ENCODE results near the gene SPRY2.

- TF ChIP-seq CTCF (IDR thresholded peaks at IDR 0.05; ENCODE audit: poor library complexity) (no peak), EZH2 (IDR thresholded peaks at IDR 0.05; ENCODE audit: borderline replicate concordance) (no peak), EZH2phosphoT487 (IDR thresholded peaks at IDR 0.05; ENCODE audit: low read depth, severe bottlenecking, unreplicated experiment) (no peak)
Observed at GRCh38 chr13:80312967-80313366, 28.0 kb downstream of the SPRY2 start.
